Gastroesophageal sphincter (tissue), 3 donors: Measurements from ENCODE around the gene SUCLG2.

ENCODE experiments used
- EP300 ChIP-seq: sonication (generic); formaldehyde crosslinking; IDR thresholded peaks from one replicate; pipeline ENCODE4 v1.6.1; 2017; ENCODE audit warnings: antibody characterized with exemption, mild to moderate bottlenecking
- POLR2AphosphoS5 ChIP-seq: sonication (generic); formaldehyde crosslinking; IDR thresholded peaks from one replicate; pipeline ENCODE4 v1.6.1; 2017; ENCODE audit warnings: antibody characterized with exemption
- TF ChIP-seq, protein P1 (sequence below), 4 experiments: fragments of 200-600 bp in 2 of 4; fragments of 450-650 bp in 2 of 4; sonication (generic) in 1 of 4; IDR thresholded peaks; one replicate each; pipeline ENCODE4 v1.5.1; 2017 to 2019; ENCODE audit warnings: antibody characterized with exemption in 4 of 4, mild to moderate bottlenecking in 2 of 4, moderate library complexity in 2 of 4

DNA sequence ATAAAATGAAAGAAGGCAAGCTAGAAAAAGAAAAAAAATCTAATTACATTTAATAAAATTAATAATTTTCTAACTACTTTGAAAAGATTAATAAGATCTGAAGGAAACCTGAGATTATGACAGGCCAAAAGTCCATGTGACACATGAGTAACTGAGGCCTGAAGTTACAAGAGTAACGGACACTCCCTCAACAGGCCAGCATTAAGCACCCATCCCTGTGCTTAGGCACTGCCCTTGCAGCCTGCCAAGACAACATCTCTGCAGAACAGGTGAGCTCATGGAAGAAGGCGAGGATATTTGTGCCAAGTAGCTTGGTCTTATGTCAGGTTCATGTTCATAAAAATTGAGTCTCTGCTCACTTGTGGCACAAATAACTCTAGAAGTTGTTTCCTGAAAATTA lies 31.8 kb downstream of the SUCLG2 start:
- TF ChIP-seq, protein P1, sequence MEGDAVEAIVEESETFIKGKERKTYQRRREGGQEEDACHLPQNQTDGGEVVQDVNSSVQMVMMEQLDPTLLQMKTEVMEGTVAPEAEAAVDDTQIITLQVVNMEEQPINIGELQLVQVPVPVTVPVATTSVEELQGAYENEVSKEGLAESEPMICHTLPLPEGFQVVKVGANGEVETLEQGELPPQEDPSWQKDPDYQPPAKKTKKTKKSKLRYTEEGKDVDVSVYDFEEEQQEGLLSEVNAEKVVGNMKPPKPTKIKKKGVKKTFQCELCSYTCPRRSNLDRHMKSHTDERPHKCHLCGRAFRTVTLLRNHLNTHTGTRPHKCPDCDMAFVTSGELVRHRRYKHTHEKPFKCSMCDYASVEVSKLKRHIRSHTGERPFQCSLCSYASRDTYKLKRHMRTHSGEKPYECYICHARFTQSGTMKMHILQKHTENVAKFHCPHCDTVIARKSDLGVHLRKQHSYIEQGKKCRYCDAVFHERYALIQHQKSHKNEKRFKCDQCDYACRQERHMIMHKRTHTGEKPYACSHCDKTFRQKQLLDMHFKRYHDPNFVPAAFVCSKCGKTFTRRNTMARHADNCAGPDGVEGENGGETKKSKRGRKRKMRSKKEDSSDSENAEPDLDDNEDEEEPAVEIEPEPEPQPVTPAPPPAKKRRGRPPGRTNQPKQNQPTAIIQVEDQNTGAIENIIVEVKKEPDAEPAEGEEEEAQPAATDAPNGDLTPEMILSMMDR (IDR thresholded peaks at IDR 0.05): no peak
- TF ChIP-seq EP300: no peak
- TF ChIP-seq POLR2AphosphoS5: no peak
